NCI-H128 (cell line): Measurements from ENCODE around the gene RAB40C.
A peak's percentile ranks its signal among the peaks of the same experiment; 100 is the strongest.

ENCODE experiments used
- DNase-seq: peaks from one replicate; lab custom pipeline; 2025; ENCODE audit not compliant: unreplicated experiment; lab: John Stamatoyannopoulos, UW

RAB40C gene, protein sequence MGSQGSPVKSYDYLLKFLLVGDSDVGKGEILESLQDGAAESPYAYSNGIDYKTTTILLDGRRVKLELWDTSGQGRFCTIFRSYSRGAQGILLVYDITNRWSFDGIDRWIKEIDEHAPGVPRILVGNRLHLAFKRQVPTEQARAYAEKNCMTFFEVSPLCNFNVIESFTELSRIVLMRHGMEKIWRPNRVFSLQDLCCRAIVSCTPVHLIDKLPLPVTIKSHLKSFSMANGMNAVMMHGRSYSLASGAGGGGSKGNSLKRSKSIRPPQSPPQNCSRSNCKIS

DNA sequence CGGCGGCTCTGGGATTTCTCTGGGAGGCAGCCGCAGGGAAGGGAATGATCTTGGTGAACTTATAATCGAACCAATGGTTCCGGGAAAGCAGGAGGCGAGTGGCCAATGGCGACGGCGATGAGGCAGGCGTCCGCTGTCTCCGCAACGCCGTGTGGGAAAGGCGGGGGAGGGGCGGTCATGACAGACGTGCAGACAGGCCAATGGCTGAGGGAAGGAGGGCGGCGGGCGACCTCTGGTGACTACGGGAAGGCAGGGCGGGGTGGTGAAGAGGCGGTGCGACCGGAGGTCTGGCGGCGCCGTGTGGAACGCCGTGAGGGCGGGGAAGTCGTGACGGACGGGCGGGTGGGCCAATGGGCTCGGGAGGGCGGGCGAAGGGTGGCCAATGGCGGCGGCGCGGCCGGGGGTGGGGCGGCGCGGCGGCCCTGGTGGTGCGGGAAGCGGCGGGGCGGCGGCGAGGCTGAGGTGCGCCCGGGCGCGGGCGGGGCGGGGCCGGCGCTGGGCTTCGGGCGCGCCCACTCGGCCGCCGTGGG is at the start of gene RAB40C:
RAB40C (plus strand) TSS at position 409 of the 530 bp plus-strand sequence. CDS start 226 bp downstream, outside the sequence.
- DNase-seq = peak; percentile 83

GRCh38 chr16:540645-541340 is 49.1 kb upstream of the RAB40C start:
- no peak for DNase-seq

DNA sequence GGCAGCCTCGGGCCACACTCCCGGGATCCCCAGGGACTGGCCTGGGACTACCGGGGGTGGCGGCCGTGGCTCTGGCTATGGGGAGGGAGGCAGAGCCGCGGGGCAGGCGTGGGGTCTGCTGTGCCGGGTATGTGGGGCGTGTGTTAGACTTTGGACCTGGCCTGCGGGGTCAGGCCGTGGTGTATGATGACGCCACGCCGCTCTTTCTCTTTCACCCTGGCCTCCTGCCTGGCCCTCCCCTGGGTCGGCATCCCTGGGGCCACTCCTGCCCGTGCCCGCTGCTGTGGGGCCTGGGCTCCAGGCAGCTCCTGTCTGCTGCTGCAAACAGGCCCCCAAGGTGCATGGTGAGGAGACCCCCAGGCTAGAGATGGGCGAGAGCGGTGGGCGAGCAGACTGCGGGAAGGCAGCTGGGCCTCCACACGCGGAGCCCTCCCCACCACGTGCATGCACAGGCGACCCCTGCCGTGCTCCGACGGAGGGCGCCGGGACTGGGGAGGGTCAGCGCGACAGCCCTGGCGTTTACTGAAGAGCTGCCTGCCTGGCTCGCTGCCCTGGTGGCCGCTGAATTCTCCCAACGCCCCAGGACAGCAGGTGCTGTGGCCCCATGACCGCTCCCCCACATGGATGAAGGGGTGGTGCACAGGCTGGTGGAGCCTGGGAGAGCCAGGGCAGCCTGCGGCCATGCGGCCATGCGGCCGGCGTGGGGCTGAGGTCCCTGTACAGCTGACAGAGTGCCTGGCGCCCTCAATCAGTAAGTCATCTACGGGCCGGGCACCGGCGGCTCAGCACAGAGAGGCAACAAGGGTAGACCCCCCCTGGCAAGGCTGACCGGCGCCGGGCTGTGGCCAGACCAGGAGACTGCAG is 46.3 kb upstream of the RAB40C start:
- DNase-seq = no peak

DNA sequence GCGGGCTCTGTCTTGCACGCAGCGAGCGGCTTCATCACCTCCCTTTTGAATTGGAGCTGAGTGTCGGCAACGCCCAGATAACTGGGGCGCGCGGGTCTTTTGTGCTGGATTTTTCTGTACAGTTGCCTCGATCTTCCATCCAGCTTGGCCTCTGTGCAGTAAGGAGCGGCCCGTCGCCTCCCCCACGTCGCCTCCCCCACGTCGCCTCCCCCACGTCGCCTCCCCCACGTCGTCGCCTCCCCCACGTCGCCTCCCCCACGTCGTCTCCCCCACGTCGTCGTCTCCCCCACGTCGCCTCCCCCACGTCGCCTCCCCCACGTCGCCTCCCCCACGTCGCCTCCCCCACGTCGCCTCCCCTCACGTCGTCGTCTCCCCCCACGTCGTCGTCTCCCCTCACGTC is 45.3 kb upstream of the RAB40C start:
- no peak for DNase-seq

DNA sequence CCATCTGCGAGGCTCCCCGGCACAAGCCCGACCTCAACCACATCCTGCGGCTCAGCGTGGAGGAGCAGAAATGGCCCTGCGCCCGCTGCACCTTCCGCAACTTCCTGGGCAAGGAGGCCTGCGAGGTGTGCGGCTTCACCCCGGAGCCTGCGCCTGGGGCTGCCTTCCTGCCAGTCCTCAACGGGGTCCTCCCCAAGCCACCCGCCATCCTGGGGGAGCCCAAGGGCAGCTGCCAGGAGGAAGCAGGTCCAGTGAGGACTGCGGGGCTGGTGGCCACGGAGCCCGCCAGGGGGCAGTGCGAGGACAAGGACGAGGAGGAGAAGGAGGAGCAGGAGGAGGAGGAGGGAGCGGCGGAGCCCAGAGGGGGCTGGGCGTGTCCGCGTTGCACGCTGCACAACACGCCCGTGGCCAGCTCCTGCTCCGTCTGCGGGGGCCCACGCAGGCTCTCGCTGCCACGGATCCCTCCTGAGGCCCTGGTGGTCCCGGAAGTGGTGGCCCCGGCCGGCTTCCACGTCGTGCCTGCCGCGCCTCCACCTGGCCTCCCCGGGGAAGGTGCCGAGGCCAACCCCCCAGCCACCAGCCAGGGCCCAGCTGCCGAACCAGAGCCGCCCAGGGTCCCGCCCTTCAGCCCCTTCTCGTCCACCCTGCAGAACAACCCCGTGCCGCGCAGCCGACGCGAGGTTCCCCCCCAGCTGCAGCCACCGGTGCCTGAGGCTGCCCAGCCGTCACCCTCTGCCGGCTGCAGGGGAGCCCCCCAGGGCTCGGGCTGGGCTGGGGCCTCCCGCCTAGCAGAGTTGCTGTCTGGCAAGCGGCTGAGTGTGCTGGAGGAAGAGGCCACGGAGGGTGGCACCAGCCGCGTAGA is 42.7 kb upstream of the RAB40C start:
- DNase-seq = no peak

GRCh38 chr16:548586-548985 is 41.3 kb upstream of the RAB40C start:
- no peak for DNase-seq

GRCh38 chr16:549544-550263 is 40.2 kb upstream of the RAB40C start:
- DNase-seq = no peak

- no peak for DNase-seq
Observed at GRCh38 chr16:551210-551609, 38.7 kb upstream of the RAB40C start.

- no peak for DNase-seq
Observed at GRCh38 chr16:552171-552570, 37.7 kb upstream of the RAB40C start.

GRCh38 chr16:553601-554296 is 36.1 kb upstream of the RAB40C start:
- DNase-seq = no peak

- DNase-seq = no peak
Observed at GRCh38 chr16:554297-554621, 35.6 kb upstream of the RAB40C start.

DNA sequence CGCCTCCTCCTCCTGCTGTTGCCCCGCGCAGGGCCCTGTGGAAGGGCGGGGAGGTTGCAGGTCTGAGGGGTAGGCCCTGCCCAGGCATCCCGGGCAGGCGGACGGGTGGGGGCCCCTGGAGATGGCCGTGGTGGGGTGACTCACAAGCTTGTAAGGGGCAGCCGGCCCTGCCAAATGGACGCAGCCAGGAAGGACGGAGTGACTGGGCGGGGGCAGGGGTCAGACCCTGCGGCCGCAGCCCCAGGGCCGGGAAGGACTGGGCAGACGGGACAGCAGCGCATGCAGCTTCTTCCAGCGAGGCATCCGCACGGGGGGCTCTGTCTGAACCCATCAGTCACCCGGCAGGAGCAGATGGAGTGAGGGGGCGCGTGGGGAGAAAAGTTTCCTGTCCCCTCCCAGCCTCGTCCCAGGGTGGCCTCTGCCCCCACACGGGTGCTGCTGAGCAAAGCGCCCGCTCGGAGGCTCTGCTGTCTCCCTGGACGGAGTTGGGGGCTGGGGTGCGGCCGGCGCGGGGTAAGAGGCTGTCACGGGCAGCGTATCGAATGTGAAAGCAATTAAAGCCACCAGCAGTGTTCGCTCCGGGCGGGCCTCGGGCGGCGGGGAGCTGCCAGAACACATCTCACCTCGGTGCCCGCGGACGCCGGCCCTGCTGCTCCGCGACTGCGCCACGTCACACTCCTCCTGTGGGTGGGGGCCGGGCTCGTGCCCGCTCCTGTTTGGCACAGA is 35.1 kb upstream of the RAB40C start:
- DNase-seq = no peak

GRCh38 chr16:555528-556473 is 34.1 kb upstream of the RAB40C start:
- DNase-seq = no peak

DNA sequence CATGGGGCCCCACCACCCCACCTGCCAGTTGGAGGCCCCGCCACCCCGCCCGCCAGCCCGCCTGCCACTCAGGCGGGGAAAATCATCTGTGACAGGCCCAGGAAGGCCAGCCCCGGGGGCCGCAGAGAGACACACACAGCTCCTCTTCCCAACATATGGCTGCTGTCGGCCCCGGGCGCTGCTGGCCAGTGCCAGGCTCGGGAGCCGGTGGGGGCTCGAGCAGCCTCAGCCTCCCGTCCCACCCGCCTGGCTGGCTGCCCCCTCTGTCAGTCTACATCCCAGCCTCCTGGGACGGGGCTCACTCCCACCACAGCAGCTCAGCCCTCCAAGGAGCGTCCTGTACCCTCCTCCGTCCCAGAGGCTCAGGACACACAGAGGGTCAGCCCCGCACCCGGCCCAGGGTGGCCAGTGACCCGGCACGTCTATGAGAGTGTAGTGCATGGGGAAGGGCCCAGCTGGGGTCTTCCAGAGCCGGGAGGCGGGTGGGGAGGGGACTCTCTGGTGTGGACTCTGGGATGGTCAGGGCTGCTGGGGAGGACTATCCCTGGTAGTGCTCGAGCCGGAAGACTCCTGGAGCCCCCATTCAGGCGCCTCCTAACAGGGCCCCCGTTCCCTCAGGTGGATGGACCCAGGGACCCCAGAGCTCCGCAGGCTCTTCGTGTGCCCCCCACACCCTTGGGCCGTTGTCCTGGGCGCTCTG is 33.2 kb upstream of the RAB40C start:
- DNase-seq = no peak

DNA sequence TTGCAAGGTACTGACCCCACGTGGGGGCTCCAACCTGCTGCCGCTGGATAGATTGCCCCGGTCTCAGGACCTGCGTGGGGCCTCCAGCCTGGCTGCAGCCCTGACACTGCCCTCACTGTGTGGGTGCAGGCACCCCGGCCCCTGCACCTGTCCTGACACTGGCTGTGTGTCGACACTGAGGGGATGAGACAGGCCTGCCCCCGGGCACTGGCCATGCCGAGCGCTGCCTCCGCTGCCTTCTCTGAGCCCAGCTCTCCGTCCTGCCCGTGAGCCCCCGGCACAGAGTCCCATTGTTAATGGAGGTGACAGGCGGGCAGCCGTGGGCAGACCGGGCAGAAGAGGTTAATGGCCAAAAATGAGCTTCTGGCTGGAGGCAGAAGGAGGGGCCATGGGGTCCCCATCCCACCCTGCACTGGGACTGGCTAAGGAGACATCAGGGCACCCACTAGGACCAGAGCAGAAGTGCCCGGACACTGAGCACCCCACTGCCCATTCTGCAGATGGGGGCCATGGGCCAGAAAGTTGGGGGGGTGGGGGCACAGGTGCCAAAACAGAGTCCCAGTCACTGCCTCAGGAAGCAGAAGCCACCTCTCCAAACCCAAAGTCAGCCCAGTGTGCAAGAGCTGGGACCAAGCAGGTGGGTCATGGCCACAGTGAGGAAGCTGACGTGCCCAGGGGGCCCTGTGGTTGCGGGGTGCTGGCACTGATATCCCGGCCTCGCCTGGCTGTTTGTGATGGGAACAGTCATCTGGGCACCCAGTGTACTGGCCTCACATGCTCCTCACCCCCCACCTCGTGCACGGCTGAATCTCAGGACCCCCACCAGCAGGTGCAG is 32.2 kb upstream of the RAB40C start:
- DNase-seq = no peak

DNA sequence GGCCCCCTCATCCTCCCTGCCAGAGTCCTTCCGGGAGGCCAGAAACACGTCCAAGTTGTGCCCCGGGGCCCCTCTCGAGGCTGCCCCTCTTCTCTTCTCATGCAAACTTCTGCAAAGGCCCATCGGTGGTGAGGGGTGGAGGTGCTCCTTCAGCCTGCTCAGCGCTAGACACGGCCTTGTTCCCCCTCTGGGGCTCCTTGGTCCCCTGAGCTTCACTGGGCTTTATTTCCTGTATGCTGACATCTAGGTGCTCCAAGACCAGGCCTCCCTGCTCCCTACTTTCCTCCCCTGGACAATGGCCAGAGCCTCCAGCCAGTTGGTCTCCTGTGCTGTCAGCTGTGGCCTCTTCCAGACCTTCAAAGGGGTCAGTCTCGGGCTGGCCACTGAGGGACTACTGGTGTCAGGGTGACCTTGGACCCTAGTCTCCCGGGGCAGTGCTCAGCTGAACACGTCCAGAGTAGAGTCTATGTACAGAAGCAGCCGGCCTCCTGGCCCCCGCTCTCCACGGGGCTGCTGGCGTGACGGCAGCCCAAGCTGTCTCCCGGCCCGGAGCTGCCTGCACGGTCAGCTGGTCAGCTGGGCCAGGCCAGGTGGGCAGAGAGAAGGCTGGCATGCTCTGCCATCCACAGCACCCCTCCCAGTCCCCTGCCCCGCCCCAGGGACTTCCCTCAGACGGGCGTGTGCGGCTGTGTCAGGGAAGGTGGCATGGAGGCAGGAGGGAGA is 31.4 kb upstream of the RAB40C start:
- DNase-seq = no peak
